Endothelial cell of umbilical vein (primary cell): ENCODE results near the gene RAB10.

ENCODE experiments used
- EZH2 ChIP-seq: IDR thresholded peaks from 2 replicates; pipeline ENCODE4 v1.6.1; 2012; ENCODE audit warnings: borderline replicate concordance, low read depth, mild to moderate bottlenecking, moderate library complexity, low read length, inconsistent platforms; ENCODE audit not compliant: severe bottlenecking
- FOS ChIP-seq: IDR thresholded peaks from 2 replicates; pipeline ENCODE4 v1.6.1; 2011; ENCODE audit warnings: mild to moderate bottlenecking, low read length, moderate library complexity, borderline replicate concordance; ENCODE audit not compliant: insufficient read depth
- GATA2 ChIP-seq: IDR thresholded peaks from 2 replicates; pipeline ENCODE4 v1.7.0; 2011; ENCODE audit warnings: low read depth, mild to moderate bottlenecking, moderate library complexity, mixed read lengths, low read length; ENCODE audit not compliant: insufficient read length, insufficient read depth
- JUN ChIP-seq: IDR thresholded peaks from 2 replicates; pipeline ENCODE4 v1.6.1; 2011; ENCODE audit warnings: borderline replicate concordance, low read depth; ENCODE audit not compliant: insufficient read length, insufficient read depth
- MYC ChIP-seq: IDR thresholded peaks from one replicate; pipeline ENCODE4 v1.6.1; 2011; ENCODE audit warnings: mild to moderate bottlenecking, low read depth, low read length
- POLR2A ChIP-seq: IDR thresholded peaks from 2 replicates; pipeline ENCODE4 v1.6.1; 2012; ENCODE audit warnings: low read depth, mild to moderate bottlenecking, control low read depth, low read length
- POLR2AphosphoS5 ChIP-seq: IDR thresholded peaks from 2 replicates; pipeline ENCODE4 v1.6.1; 2012; ENCODE audit warnings: low read depth, mild to moderate bottlenecking, control low read depth, low read length, moderate library complexity; ENCODE audit not compliant: insufficient read depth
- TF ChIP-seq, protein P1 (sequence below), 2 donors: IDR thresholded peaks; 1 replicate in 1 of 2; 2 replicates in 1 of 2; pipeline ENCODE4 v1.5.1; 2011; ENCODE audit warnings: low read length in 2 of 2, mild to moderate bottlenecking in 2 of 2, moderate library complexity in 2 of 2, control low read depth in 1 of 2, inconsistent platforms in 1 of 2, low read depth in 1 of 2; ENCODE audit not compliant: insufficient read depth in 1 of 2; ENCODE audit errors: extremely low read depth in 1 of 2
- TF ChIP-seq, protein P2 (sequence below): IDR thresholded peaks from 2 replicates; pipeline ENCODE4 v1.6.1; 2011; ENCODE audit not compliant: insufficient read depth, insufficient read length

- TF ChIP-seq POLR2A, result no peak
- TF ChIP-seq, protein P1, sequence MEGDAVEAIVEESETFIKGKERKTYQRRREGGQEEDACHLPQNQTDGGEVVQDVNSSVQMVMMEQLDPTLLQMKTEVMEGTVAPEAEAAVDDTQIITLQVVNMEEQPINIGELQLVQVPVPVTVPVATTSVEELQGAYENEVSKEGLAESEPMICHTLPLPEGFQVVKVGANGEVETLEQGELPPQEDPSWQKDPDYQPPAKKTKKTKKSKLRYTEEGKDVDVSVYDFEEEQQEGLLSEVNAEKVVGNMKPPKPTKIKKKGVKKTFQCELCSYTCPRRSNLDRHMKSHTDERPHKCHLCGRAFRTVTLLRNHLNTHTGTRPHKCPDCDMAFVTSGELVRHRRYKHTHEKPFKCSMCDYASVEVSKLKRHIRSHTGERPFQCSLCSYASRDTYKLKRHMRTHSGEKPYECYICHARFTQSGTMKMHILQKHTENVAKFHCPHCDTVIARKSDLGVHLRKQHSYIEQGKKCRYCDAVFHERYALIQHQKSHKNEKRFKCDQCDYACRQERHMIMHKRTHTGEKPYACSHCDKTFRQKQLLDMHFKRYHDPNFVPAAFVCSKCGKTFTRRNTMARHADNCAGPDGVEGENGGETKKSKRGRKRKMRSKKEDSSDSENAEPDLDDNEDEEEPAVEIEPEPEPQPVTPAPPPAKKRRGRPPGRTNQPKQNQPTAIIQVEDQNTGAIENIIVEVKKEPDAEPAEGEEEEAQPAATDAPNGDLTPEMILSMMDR (IDR thresholded peaks at IDR 0.05; ENCODE audit: extremely low read depth in 1 of 2, insufficient read depth in 1 of 2, low read depth in 1 of 2, low read length in 2 of 2), result no peak
- TF ChIP-seq EZH2, result no peak
- no peak for TF ChIP-seq MYC
- no peak for TF ChIP-seq POLR2AphosphoS5
- TF ChIP-seq, protein P2, sequence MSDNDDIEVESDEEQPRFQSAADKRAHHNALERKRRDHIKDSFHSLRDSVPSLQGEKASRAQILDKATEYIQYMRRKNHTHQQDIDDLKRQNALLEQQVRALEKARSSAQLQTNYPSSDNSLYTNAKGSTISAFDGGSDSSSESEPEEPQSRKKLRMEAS, result no peak
- TF ChIP-seq JUN, result no peak
- no peak for TF ChIP-seq GATA2
- no peak for TF ChIP-seq FOS
These were observed 47.7 kb downstream of the RAB10 start for GRCh38 chr2:26081556-26081955.
